GM19372 (cell line): ENCODE data around the gene PON1.

Experiments used
- ATAC-seq: cut with Tn5 transposase; IDR thresholded peaks from one replicate; pipeline ENCODE4 v1.9.1; 2021; ENCODE audit warnings: mild to moderate bottlenecking, low read depth, moderate library complexity; ENCODE audit not compliant: unreplicated experiment

The PON1 gene

GRCh38 chr7:95324431-95324830, at the start of gene PON1:
Gene PON1, minus strand, starts transcription at chr7:95324532. Its CDS starts 57 bp downstream, at chr7:95324475.
- peak; percentile 73 for ATAC-seq

GRCh38 chr7:95373323-95373722, 49.0 kb upstream of the PON1 start:
- no peak for ATAC-seq

GRCh38 chr7:95368235-95368634, 43.9 kb upstream of the PON1 start:
- ATAC-seq = no peak

- no peak for ATAC-seq
These were observed 43.3 kb upstream of the PON1 start for GRCh38 chr7:95367606-95368005.

GRCh38 chr7:95365151-95365550, 40.8 kb upstream of the PON1 start:
- no peak for ATAC-seq

DNA sequence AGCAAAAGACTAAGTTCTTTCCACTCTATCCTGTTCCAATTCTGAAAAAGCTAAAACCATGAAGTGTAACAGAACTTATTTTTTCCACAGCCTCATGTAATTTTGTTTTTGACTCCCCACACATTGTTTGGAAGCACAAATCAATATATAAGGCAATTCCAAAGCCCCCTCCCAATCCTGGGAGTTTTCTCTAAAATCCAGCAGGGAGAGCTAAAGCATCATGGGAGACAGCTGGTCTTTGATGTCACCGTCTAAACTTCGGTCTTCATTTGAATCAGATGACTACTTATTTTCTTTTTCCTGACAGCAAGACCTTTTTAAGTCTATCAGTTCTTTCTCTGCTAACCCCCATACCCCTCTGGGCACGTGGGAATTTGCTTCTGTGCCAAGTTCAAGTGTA, 33.3 kb upstream of the PON1 start:
- ATAC-seq = no peak

- no peak for ATAC-seq
These were observed 18.4 kb upstream of the PON1 start for GRCh38 chr7:95342642-95343307.

DNA sequence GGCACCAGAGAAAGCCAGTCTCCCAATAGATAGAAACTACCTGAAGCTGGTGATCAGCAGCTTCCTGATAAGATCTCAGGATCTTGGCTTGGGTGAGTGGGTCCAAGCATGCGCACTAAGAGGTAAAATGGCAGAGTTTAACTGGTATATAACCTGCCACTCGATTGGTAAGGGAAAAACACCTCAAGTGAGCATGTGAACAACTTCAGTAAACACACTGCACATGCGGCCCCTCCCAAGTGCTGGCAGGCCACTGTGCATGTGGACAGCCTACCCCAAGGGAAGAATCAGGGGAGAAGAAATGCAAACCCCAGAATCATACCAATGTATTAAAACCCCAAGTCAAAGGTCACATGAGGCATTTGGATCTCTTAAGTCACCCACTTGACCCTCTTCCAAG, 17.7 kb upstream of the PON1 start:
- ATAC-seq = no peak

DNA sequence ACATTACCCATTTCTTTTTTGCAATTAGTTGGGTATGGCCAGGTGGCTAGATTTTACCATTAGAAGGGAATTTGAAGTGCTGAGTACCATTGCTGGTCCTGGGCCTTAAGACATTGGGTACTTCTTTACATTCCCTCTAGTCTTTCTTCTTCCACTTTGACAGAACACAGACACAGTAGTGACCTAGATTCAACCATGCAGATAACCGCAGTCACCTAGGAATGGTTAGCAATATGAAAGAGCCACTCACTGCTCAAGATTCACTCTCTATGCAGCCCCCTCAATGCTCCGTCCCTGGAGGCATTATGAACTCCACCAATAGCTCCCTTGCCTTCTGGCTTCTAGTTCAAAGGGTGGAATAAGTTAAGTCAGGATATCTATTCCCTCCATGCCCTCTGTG, 16.2 kb upstream of the PON1 start:
- no peak for ATAC-seq

DNA sequence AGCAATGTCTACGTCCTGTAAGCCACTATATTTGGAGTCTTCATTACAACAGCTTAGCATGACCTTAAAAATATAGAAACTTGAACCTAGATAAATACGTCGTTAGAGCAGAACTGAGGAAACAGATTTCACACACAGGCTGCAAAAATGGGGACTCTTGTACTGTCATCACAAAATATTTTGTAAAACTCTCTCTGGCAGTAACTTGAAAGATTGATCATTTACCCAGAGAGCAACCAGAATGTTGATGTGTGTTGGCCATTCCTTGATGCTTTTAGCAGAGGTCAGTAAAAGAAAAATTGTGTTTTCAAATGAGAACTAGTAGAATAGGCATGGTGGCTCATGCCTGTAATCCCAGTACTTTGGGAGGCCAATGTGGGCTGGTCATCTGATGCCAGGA, 14.5 kb upstream of the PON1 start:
- no peak for ATAC-seq

DNA sequence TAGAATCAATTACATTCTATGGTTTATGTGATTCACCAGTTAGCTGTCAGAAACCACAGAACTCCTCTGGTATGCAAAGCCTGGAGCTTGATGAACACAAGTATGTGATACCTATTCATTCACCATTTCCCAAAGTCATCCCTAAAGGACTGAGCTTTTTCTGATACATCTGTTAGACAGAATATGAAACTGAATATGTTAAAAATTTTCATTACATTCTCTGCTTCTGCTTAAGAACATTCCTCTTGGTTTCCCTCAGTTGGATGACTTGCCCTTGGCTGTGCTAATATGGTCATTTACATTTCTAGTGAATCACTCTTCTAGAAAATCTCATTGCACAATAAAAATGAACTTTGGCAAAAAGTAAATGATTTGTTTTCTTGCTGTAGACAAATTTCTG, 10.8 kb upstream of the PON1 start:
- no peak for ATAC-seq

GRCh38 chr7:95334447-95334846, 10.1 kb upstream of the PON1 start:
- no peak for ATAC-seq

- ATAC-seq = peak; percentile 27
These were observed 6.6 kb upstream of the PON1 start for GRCh38 chr7:95330961-95331337.

- ATAC-seq = peak; percentile 92
These were observed 6.0 kb upstream of the PON1 start for GRCh38 chr7:95330204-95330960.

DNA sequence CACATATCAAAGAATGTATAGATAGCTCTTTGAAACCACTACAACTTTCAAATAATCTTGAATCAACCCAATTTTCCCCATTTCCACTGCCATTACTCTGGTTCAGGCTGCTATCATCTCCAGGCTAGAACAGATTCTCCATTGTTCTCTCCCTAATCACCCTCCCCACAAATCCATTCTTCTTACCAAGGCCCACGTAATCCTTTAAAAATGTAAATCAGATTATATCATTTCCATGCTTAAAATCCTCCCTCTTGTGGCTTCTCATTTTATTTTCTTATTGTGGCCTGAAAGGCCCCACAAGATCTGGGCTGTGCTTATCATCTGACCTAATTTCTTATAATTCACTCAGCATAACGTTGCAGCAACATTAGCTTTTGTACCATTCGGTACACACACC, 3.0 kb upstream of the PON1 start:
- ATAC-seq = no peak

GRCh38 chr7:95323410-95324129, 762 bp downstream of the PON1 start:
- ATAC-seq = no peak

- ATAC-seq = no peak
These were observed 1.5 kb downstream of the PON1 start for GRCh38 chr7:95322854-95323253.

DNA sequence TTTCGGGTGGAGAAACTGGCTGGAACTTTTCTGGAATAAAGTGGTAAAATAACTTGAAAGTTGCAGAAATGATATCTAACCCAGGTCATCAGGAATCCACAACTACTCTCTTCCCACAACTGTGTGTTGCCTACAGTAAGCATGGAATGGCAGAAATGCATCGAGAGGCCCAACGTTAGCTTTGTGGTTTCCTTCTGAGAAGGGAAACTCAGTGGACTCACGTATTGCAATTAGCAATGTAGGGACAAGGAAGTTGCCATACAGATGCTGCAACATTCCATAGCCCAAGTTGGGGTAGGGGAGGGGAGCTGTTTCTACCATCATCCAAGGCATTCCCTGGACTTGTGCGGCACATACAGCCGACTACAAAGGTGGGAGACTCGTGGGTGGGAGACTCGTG, 1.9 kb downstream of the PON1 start:
- ATAC-seq = no peak

DNA sequence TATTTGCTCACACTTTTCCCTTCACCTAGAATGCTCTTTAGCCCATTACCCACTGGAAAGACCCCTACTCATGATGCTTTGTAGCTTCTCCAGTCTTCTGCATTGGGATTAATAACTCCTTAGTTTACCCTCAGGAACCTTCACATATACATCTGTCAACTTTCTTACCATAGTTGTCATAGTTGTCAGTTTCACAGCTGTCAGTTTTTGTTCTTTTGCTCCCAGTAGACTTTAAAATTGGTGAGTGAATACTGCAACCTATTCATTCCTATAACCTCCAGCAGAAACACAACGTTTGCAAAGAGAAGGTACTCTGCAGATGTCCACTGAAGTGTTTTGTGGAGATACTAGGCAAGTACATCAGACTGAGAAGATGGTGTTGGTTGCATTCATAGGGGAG, 2.6 kb downstream of the PON1 start:
- ATAC-seq = no peak

- ATAC-seq = no peak
These were observed 3.7 kb downstream of the PON1 start for GRCh38 chr7:95320651-95321050.

DNA sequence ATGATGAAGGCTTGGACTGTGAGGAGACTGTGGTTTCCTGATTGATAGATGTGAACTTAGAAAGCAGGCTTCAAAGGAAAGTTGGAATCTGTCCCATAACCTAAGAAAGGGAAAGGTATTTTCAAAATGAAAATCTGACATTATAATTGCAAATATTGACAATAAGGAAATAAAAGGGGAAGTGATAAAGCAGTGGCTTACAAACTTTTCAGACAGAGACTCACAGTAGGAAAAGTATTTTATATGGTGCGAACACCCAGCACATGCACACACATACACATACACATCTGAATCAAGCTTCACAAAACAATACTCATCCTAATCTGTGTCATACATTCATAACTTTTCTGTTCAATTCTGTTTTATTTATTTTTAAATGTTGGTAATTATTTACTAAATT, 4.8 kb downstream of the PON1 start:
- no peak for ATAC-seq
